Astrocyte of the hippocampus (primary cell): Measurements from ENCODE around the gene DDX51.
"Not testable (repeated sequence)": the region's sequence is repeated elsewhere in the genome, so short reads cannot be mapped to it uniquely, and the experiment has no call there.

Source experiments
- DNase-seq: peaks from one replicate; pipeline ENCODE4 v3.0.0; 2011; ENCODE audit warnings: low read depth, low spot score

Gene DDX51

GRCh38 chr12:132140918-132141841, 2.9 kb downstream of the DDX51 start:
- DNase-seq: no peak

GRCh38 chr12:132140501-132140900, 3.6 kb downstream of the DDX51 start:
- DNase-seq: no peak

- DNase-seq: no peak
These were observed 4.2 kb downstream of the DDX51 start for GRCh38 chr12:132139912-132140311.

- DNase-seq: no peak
These were observed 4.9 kb downstream of the DDX51 start for GRCh38 chr12:132138941-132139871.

DNA sequence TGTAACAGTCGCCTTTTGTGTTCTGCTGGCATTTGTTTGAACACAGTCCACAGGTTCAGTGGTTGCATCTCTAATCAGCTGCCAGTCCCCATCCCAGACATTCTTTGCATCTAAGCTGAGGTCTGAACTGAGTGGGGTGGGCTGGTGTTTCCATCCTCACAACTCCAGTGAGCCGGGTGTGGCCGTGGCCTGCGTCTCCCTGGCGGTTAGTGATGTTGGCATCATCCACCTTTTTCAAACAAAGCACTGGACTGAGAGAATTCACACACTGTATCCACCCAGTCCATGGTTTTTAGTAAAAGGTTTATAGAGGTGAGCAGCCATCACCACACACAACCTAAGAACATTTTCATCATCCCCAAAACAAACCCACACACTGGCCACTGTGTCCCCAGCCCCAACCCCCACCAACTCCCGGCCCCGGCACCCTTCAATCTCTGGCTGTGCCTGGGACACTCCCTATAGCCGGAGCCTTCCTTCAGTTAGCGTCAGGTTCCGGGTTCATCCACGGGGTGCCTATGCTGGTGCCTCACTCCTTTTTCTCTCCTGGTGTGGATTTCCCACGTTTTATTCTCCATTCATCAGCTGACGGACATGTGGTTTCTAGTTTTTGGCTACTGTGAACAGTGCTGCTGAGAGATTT, 6.5 kb downstream of the DDX51 start:
- peak; percentile 44 for DNase-seq

DNA sequence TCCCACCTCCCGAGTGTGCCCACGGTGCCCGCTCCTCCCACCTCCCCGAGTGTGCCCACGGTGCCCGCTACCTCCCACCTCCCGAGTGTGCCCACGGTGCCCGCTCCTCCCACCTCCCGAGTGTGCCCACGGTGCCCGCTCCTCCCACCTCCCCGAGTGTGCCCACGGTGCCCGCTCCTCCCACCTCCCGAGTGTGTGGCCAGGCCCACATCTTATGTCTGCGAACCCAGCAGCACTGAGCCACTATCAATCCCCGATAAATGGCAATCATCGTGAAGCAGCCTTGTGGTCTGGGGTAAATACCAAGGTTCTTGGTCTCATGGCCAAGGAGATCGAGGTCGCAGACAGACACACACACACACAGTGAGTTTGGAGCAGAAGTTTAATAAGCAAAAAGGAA, 7.9 kb downstream of the DDX51 start:
- not testable (repeated sequence) for DNase-seq

GRCh38 chr12:132134653-132135183, 9.4 kb downstream of the DDX51 start:
- DNase-seq: not testable (repeated sequence)

GRCh38 chr12:132133952-132134652, 10.0 kb downstream of the DDX51 start:
- DNase-seq: no peak

GRCh38 chr12:132132609-132133430, 11.3 kb downstream of the DDX51 start:
- DNase-seq: no peak

DNA sequence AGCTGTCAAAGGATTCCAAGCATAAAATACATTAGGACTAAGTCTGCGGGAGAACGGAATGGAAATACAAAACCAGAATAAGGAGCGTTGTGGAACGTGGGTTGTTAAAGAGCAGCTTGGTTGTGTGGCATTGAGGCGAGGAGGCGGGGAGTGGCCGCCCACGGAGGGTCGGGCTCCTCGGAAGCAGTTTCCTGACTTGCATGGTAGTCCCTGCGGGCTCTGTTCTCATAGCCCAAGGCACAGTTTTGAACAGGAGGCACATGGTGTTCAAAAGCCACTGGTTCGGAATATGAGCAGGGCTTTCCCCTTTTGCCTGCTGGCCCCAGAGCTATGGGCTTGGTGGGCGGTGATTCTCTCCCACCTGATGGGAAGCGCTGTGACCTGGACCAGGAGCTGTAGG, 12.2 kb downstream of the DDX51 start:
- DNase-seq: no peak

- no peak for DNase-seq
These were observed 12.9 kb downstream of the DDX51 start for GRCh38 chr12:132131229-132131628.

DNA sequence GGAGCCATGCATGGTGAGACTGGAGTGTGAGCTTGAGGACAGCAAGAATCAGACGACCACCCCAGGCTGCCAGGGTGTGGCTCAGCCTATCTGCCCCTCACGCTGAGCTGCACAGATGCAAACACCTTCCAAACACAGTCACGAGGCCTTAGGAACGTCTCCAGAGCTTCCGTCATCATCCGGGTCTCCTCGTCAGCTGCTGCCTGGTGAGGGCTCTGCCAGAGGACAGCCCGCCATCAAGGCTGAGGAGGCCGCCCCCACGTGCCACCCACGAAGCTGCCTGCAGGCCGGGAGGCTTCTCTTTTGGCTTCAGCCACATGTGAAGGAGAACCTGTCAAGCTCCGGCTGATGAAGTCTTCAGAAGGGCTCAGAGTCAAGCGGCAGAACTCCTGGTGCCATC, 13.4 kb downstream of the DDX51 start:
- DNase-seq: no peak

DNA sequence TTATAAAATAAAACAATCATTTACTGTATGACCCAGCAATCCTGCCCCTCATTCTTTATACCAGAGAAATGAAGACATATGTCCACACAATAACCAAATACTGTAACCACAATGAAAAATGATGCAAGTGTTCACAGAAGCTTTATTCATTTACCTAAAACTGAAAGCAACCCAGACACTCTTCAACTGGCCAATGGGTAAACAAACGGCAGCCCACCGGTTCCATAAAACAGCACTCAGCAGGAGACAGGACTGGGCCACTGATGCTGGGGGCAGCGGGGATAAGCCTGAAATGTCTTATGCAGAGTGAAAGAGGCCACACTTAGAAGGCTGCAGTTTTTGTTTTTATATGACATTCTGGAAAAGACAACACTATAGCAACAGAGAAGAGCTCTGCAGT, 15.1 kb downstream of the DDX51 start:
- no peak for DNase-seq

DNA sequence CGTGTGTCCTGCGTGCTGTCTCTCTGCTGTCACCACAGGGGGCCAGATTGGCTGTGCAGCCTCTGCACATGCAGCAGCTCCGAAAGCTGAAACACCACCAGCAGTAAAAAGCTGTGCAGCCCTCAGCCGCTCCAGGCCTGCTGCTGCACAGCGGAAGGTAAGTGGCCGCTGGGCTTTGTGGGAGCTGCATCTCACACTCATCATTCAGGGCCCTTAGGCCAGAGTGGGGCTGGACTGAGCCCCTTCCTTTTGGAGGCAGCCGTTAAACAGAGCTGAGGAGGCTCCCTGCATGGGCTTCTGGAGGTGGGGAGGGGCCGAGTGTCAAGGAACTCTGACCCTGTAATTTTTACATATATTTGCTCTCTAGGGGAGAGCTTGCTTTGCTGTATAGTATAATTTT, 17.1 kb downstream of the DDX51 start:
- no peak for DNase-seq

GRCh38 chr12:132125736-132126135, 18.4 kb downstream of the DDX51 start:
- no peak for DNase-seq

- DNase-seq: no peak
These were observed 19.2 kb downstream of the DDX51 start for GRCh38 chr12:132124766-132125425.

DNA sequence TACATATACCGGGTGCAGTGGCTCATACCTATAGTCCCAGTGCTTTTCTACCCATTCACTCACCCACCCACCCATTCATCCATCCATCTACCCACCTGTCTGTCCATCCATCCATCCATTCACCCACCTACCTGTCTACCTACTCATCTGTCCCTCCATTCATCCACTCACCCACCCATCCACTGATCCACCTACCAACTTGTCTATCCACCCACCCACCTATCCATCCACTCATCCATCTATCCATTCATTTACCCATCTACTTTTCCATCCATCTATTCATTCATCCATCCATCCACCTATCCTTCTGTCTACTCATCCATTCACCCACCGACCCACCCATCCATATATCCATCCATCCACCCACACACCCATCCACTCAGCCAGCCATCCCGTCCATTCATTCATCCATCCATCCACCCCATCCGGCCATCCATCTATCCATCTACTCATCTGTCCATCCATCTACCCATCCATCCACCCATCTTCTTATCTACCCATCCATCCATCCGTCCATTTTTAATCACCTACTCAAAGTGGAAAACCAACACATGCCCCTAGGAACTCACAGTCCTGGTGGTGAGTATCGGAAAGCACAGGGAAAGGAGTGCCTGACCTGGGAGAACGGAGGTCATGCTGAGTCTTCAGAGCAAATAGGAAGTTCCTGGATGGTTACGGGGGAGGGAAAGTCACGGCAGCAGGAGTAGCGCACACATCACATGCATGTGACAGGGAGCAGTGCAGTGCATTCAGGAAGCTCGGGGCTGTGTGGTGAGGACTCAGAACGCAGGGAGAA, 20.0 kb downstream of the DDX51 start:
- DNase-seq: no peak

DNA sequence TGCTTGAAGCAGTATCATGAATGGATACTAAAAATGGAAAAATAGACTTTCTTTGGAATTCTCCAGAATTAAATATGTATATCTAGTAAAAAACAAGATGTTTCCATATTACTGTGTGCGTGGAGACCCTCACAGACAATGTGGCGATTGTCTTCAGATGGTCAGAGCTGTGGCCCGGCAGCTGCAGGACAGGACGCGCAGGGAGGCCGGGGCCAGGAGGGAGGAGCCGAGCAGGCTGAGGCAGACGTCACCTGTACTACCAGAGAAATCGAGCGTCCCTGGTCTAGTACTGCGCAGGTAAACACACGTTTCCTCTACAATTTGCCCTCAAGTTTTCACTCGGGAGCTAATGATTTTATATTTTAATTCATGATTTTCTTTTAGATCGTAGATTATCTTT, 22.8 kb downstream of the DDX51 start:
- DNase-seq: no peak

- no peak for DNase-seq
These were observed 25.2 kb downstream of the DDX51 start for GRCh38 chr12:132118876-132119275.
